Chondrocyte (in vitro differentiated cells): ENCODE data around the gene DSCAM. TPM values are rescaled to one million over a fixed set of nuclear protein-coding genes. Genes with fewer than 3 reads are reported as not detected.

Source experiments
- DNase-seq: peaks from one replicate; pipeline ENCODE4 v3.0.0; 2021; ENCODE audit warnings: mixed read lengths, low spot score
- H3K27ac Mint-ChIP-seq: one replicate; pipeline ENCODE4 v1.8.0; 2021; ENCODE audit warnings: mild to moderate bottlenecking, moderate library complexity, mixed read lengths; ENCODE audit not compliant: unreplicated experiment
- H3K27me3 Mint-ChIP-seq: 2 replicates; pipeline ENCODE4 v1.8.0; 2021; ENCODE audit warnings: low read depth, mixed read lengths
- H3K36me3 Mint-ChIP-seq: 2 replicates; pipeline ENCODE4 v1.8.0; 2021; ENCODE audit warnings: low read depth, mixed read lengths
- H3K4me1 Mint-ChIP-seq: 2 replicates; pipeline ENCODE4 v1.8.0; 2021; ENCODE audit warnings: low read depth, mild to moderate bottlenecking, mixed read lengths
- H3K4me3 Mint-ChIP-seq: one replicate; pipeline ENCODE4 v1.8.0; 2021; ENCODE audit warnings: mild to moderate bottlenecking, moderate library complexity, mixed read lengths; ENCODE audit not compliant: unreplicated experiment
- H3K9me3 Mint-ChIP-seq: 2 replicates; pipeline ENCODE4 v1.8.0; 2021; ENCODE audit warnings: low read depth, mixed read lengths
- total RNA-seq: library from RNA; stranded (reverse); gene quantifications from 3 replicates; pipeline ENCODE4 v1.2.1, GENCODE V29; 2021
- TF ChIP-seq, protein P1 (sequence below): fragments of 200-600 bp; sonication (generic); IDR thresholded peaks from 2 replicates; pipeline ENCODE4 v1.5.0; 2021; ENCODE audit warnings: antibody characterized with exemption, mild to moderate bottlenecking, moderate library complexity

The DSCAM gene
- total RNA-seq, 1 donor from 2014 or later: not detected

- H3K36me3 Mint-ChIP-seq: no peaks in the 10 kb centered on the region
- H3K9me3 Mint-ChIP-seq: peaks cover 33% of the 10 kb centered on the region
- TF ChIP-seq, protein P1, sequence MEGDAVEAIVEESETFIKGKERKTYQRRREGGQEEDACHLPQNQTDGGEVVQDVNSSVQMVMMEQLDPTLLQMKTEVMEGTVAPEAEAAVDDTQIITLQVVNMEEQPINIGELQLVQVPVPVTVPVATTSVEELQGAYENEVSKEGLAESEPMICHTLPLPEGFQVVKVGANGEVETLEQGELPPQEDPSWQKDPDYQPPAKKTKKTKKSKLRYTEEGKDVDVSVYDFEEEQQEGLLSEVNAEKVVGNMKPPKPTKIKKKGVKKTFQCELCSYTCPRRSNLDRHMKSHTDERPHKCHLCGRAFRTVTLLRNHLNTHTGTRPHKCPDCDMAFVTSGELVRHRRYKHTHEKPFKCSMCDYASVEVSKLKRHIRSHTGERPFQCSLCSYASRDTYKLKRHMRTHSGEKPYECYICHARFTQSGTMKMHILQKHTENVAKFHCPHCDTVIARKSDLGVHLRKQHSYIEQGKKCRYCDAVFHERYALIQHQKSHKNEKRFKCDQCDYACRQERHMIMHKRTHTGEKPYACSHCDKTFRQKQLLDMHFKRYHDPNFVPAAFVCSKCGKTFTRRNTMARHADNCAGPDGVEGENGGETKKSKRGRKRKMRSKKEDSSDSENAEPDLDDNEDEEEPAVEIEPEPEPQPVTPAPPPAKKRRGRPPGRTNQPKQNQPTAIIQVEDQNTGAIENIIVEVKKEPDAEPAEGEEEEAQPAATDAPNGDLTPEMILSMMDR: no peak
- H3K27me3 Mint-ChIP-seq: no peaks in the 10 kb centered on the region
- no peak overlapping the region for H3K4me3 Mint-ChIP-seq
- H3K27ac Mint-ChIP-seq: no peak overlapping the region
- H3K4me1 Mint-ChIP-seq: no peaks in the 10 kb centered on the region
- no peak for DNase-seq
Measured at GRCh38 chr21:40606341-40606740, 240.6 kb downstream of the DSCAM start.

- no peak overlapping the region for H3K27ac Mint-ChIP-seq
- no peak for DNase-seq
Measured at GRCh38 chr21:40605094-40605493, 241.9 kb downstream of the DSCAM start.

GRCh38 chr21:40603774-40604173 is 243.2 kb downstream of the DSCAM start:
- Mint-ChIP-seq H3K4me3 (no peak overlapping the region), H3K9me3 (peaks cover 45% of the 10 kb centered on the region), H3K4me1 (no peaks in the 10 kb centered on the region), H3K27ac (no peak overlapping the region), H3K36me3 (no peaks in the 10 kb centered on the region), H3K27me3 (no peaks in the 10 kb centered on the region)
- TF ChIP-seq, protein P1: no peak
- no peak for DNase-seq

More at GRCh38 chr21:40605094-40605493, 241.9 kb downstream of the DSCAM start:
- H3K9me3 Mint-ChIP-seq: peaks cover 37% of the 10 kb centered on the region
- no peaks in the 10 kb centered on the region for H3K27me3 Mint-ChIP-seq
- no peak overlapping the region for H3K4me3 Mint-ChIP-seq
- H3K36me3 Mint-ChIP-seq: no peaks in the 10 kb centered on the region
- TF ChIP-seq, protein P1: no peak
- no peaks in the 10 kb centered on the region for H3K4me1 Mint-ChIP-seq

DNA sequence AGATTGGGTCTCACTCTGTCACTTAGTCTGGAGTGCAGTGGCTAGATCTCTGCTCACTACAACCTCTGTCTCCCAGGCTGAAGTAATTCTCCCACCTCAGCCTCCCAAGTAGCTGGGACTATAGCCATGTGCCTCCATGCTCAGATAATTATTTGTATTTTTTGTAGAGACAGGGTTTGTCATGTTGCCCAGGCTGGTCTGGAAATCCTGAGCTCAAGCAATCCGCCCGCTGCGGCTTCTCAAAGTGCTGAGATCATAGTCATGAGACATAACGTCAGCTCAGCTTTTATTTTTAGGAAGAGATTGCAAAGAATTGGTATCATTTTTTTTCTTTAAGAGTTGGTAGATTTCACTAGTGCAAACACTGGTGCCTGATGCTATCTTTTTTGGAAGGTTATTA is 244.9 kb downstream of the DSCAM start:
- H3K27me3 Mint-ChIP-seq: no peaks in the 10 kb centered on the region
- no peak overlapping the region for H3K4me3 Mint-ChIP-seq
- H3K27ac Mint-ChIP-seq: no peak overlapping the region
- no peaks in the 10 kb centered on the region for H3K4me1 Mint-ChIP-seq
- TF ChIP-seq, protein P1: no peak
- H3K9me3 Mint-ChIP-seq: peaks cover 48% of the 10 kb centered on the region
- H3K36me3 Mint-ChIP-seq: no peaks in the 10 kb centered on the region
- DNase-seq: no peak

GRCh38 chr21:40595806-40596205 is 251.2 kb downstream of the DSCAM start:
- H3K4me1 Mint-ChIP-seq: no peaks in the 10 kb centered on the region
- no peak for DNase-seq
- TF ChIP-seq, protein P1: no peak
- no peak overlapping the region for H3K4me3 Mint-ChIP-seq
- no peak overlapping the region for H3K27ac Mint-ChIP-seq
- no peaks in the 10 kb centered on the region for H3K36me3 Mint-ChIP-seq
- H3K27me3 Mint-ChIP-seq: no peaks in the 10 kb centered on the region
- peaks cover 30% of the 10 kb centered on the region for H3K9me3 Mint-ChIP-seq
